ENCODE measurements around the gene UTP14C. TPM values are rescaled to one million over a fixed set of nuclear protein-coding genes. Genes with fewer than 3 reads are reported as not detected.
"Not testable (repeated sequence)": the region's sequence is repeated elsewhere in the genome, so short reads cannot be mapped to it uniquely, and the experiment has no call there.

Gene UTP14C
- total RNA-seq, 6 donors from 2014 or later = 8.9 to 26.7 (median 17.4) TPM

DNA sequence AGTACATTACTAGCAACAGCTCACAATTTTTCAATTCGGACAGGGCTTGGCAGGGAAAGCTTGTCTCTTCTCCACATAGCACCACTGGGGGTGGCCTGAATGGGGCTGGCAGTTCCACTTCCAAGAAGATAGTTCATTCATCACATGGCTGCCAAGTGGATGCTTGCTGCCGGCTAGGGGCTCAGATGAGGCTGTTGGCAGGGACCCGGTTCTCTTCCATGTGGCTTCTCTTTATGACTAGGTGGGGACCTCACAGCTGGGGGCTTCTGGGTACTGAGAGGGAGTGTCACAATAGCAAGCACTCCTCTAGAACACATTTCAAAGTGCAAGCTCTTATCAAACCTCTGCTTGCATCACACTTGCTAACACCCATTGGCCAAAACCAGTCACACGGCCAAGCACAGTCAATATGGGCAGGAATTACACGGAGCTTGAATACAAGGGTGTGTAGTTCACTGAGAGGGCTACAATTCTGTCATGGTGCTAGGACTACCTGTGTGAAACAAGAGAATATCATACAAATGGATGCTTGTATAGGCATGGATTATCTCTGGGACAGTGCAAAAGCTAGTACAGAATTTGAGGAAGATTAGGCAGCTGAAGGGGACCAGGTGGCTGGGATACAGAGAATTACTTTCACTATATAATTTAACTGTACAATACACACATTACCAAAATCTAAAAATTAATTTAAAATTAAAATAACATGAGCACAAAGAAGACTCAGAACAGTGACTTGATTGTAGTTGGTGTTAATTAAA is 45.5 kb upstream of the UTP14C start:
- 47 to 73% methylated on average over 4 to 5 of the region's 5 CpGs for WGBS, 2 donors
- Histone ChIP-seq H3K4me1 (no peaks in the 10 kb centered on the region), H3K36me3 (no peaks in the 10 kb centered on the region), H3K27ac (no peak overlapping the region), H3K27me3 (no peaks in the 10 kb centered on the region), H3K4me3 (no peak overlapping the region), H3K9me3 (no peaks in the 10 kb centered on the region)
- ATAC-seq (ENCODE audit: low FRiP score in 2 of 2) = peak in 1 of 2 donors; percentile 24
- no peak for DNase-seq
- TF ChIP-seq POLR2AphosphoS5 (IDR thresholded peaks at IDR 0.05) (no peak), POLR2A (IDR thresholded peaks at IDR 0.05) (no peak), EP300 (IDR thresholded peaks at IDR 0.05) (no peak)
- TF ChIP-seq, protein P1, sequence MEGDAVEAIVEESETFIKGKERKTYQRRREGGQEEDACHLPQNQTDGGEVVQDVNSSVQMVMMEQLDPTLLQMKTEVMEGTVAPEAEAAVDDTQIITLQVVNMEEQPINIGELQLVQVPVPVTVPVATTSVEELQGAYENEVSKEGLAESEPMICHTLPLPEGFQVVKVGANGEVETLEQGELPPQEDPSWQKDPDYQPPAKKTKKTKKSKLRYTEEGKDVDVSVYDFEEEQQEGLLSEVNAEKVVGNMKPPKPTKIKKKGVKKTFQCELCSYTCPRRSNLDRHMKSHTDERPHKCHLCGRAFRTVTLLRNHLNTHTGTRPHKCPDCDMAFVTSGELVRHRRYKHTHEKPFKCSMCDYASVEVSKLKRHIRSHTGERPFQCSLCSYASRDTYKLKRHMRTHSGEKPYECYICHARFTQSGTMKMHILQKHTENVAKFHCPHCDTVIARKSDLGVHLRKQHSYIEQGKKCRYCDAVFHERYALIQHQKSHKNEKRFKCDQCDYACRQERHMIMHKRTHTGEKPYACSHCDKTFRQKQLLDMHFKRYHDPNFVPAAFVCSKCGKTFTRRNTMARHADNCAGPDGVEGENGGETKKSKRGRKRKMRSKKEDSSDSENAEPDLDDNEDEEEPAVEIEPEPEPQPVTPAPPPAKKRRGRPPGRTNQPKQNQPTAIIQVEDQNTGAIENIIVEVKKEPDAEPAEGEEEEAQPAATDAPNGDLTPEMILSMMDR (IDR thresholded peaks at IDR 0.05) = no peak

DNA sequence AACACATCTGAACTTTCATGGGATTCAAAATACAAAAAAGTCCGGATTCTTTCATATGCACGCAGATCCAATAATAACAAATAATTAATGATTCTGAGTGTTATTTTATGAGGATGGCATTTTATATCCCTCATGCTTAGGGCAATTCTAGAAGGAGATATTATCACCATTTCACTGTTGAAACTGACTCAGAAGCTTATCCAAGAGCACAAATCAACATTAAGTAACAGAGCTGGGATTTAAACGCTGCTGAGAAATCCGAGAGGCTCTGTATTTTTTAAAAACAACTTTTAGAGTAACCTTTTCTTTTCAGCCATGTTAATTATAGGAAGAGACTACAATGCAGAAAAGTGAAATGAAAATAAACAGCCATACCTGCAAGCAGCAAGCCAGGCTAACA is 43.6 kb upstream of the UTP14C start:
- Histone ChIP-seq H3K4me3 (no peak overlapping the region), H3K27me3 (no peaks in the 10 kb centered on the region), H3K4me1 (no peaks in the 10 kb centered on the region), H3K36me3 (no peaks in the 10 kb centered on the region), H3K9me3 (no peaks in the 10 kb centered on the region), H3K27ac (no peak overlapping the region)
- no peak for ATAC-seq (ENCODE audit: low FRiP score in 2 of 2)
- WGBS, 2 donors = 67 to 79% methylated on average over 4 of the region's 4 CpGs
- DNase-seq = no peak
- TF ChIP-seq POLR2AphosphoS5 (IDR thresholded peaks at IDR 0.05) (no peak), EP300 (IDR thresholded peaks at IDR 0.05) (no peak), POLR2A (IDR thresholded peaks at IDR 0.05) (no peak)
- TF ChIP-seq, protein P1 (IDR thresholded peaks at IDR 0.05) = no peak

DNA sequence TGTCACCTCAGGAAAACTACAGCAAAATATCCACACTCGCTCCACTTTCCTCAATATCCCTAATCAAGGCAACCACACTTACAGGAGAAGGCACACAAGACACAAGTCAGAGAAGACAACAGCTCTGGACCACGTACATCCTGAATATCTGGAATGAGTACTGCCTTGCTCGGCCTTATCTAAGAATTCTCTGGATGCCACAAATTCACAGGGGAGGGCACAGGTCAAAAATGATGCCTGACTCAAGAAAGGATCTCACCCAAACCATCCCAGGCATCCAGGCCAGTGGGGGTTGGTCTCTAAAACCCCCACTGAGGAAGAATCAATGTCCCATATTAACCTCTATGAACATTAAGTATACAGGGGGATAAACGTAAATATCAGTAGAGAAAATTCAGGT is 43.1 kb upstream of the UTP14C start:
- Histone ChIP-seq H3K36me3 (no peaks in the 10 kb centered on the region), H3K27ac (no peak overlapping the region), H3K27me3 (no peaks in the 10 kb centered on the region), H3K4me1 (no peaks in the 10 kb centered on the region), H3K9me3 (no peaks in the 10 kb centered on the region), H3K4me3 (no peak overlapping the region)
- 85 to 96% methylated on average over 4 of the region's 4 CpGs for WGBS, 2 donors
- no peak for TF ChIP-seq POLR2AphosphoS5 (IDR thresholded peaks at IDR 0.05)
- TF ChIP-seq POLR2A (IDR thresholded peaks at IDR 0.05) = no peak
- TF ChIP-seq EP300 (IDR thresholded peaks at IDR 0.05) = no peak
- TF ChIP-seq, protein P1 (IDR thresholded peaks at IDR 0.05) = no peak
- no peak for ATAC-seq (ENCODE audit: low FRiP score in 2 of 2)
- DNase-seq = no peak

DNA sequence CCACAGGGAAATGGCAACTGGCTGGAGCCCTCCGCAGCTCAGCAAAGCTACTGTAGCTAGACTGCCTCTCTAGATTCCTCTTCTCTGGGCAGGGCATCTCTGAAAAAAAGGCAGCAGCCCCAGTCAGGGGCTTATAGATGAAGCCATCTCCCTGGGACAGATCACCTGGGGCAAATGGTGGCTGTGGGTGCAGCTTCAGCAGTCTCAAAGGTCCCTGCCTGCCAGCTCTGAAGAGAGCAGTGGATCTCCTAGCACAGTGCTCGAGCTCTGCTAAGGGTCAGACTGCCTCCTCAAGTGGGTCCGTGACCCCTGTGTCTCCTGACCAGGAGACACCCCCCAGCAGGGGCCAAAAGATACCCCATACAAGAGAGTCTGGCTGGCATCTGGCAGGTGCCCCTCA is 41.2 kb upstream of the UTP14C start:
- H3K36me3 ChIP-seq; H3K27ac ChIP-seq; H3K4me1 ChIP-seq; H3K9me3 ChIP-seq; H3K4me3 ChIP-seq; H3K27me3 ChIP-seq; DNase-seq; ATAC-seq (ENCODE audit: low FRiP score in 2 of 2): not testable (repeated sequence)
- 94% methylated on average over 3 of the region's 3 CpGs; no CpG with 5 or more reads in 1 of the 2 donors for WGBS, 2 donors

DNA sequence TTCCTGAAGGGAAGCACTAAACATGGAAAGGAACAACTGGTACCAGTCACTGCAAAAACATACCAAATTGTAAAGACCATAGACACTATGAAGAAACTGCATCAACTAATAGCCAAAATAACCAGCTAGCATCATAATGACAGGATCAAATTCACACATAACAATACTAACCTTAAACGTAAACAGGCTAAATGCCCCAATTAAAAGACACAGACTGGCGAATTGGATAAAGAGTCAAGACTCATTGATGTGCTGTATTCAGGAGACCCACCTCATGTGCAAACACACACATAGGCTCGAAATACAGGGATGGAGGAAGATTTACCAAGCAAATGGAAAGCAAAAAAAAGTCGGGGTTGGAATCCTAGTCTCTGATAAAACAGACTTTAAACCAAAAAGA is 39.6 kb upstream of the UTP14C start:
- not testable (repeated sequence) for H3K27ac ChIP-seq; H3K36me3 ChIP-seq; ATAC-seq (ENCODE audit: low FRiP score in 2 of 2); H3K9me3 ChIP-seq; H3K4me1 ChIP-seq; H3K27me3 ChIP-seq; DNase-seq; H3K4me3 ChIP-seq
- WGBS, 2 donors = 92 to 95% methylated on average over 4 of the region's 4 CpGs

DNA sequence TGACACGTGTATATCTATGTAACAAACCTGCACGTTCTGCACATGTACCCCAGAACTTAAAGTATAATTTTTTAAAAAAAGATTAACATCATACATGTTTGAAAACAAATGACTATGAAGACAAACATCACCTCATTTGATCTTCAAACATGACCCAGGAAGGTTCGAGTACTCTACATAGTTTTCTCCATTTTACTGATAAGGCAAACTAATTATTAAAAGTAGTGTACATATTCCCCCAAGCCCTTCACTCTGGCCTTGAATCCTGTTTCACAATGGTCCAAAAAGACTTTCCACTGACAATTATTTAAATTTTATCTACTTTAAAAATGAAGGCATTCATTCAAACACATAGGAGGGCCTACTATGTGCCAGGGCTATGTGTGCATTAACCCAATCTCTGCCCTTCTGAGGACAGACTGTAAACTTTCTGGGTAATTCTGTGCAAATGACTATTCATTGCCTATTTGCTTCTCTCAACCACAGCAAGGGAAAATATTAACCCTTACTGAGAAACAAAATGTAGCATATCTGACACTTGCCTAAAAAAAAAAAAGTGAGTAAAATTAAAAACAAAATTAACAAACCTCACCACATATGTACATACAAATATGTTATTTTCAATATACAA is 35.4 kb upstream of the UTP14C start:
- DNase-seq (no peak), ATAC-seq (ENCODE audit: low FRiP score in 2 of 2) (no peak)
- 78 to 79% methylated on average over 3 of the region's 3 CpGs for WGBS, 2 donors
- Histone ChIP-seq H3K4me1 (no peaks in the 10 kb centered on the region), H3K4me3 (no peak overlapping the region), H3K9me3 (peaks cover 0 to 4% (median 0%) of the 10 kb centered on the region in 4 donors), H3K27me3 (no peaks in the 10 kb centered on the region), H3K27ac (no peak overlapping the region), H3K36me3 (no peaks in the 10 kb centered on the region)
- TF ChIP-seq EP300 (IDR thresholded peaks at IDR 0.05) = no peak
